Astrocyte (in vitro differentiated cells and primary cell): ENCODE measurements around the gene KRTAP4-6. TPM values are rescaled to one million over a fixed set of nuclear protein-coding genes. Genes with fewer than 3 reads are reported as not detected.
"Not testable (repeated sequence)": the region's sequence is repeated elsewhere in the genome, so short reads cannot be mapped to it uniquely, and the experiment has no call there.

ENCODE experiments used
- DNase-seq: peaks from one replicate; pipeline ENCODE4 v3.0.0-alpha.2; 2010; ENCODE audit warnings: low read depth
- FAIRE-seq: peaks from 2 replicates; lab custom pipeline; 2011; peaks lifted over from hg19 to GRCh38; lab: Jason Lieb, UNC
- H2AFZ ChIP-seq: 2 replicates; pipeline ENCODE4 v1.6.0; 2012; ENCODE audit warnings: low read depth, low read length, inconsistent platforms
- H3K27ac ChIP-seq: 2 replicates; pipeline ENCODE4 v1.5.1; 2011; ENCODE audit warnings: low read depth, low read length, inconsistent platforms
- H3K27me3 ChIP-seq: 2 replicates; pipeline ENCODE4 v1.6.0; 2011; ENCODE audit warnings: low read length, inconsistent platforms; ENCODE audit not compliant: insufficient read depth
- H3K36me3 ChIP-seq: 2 replicates; pipeline ENCODE4 v1.5.1; 2011; ENCODE audit warnings: low read length, inconsistent platforms; ENCODE audit not compliant: insufficient read depth
- H3K4me1 ChIP-seq: 2 replicates; pipeline ENCODE4 v1.5.1; 2011; ENCODE audit warnings: low read length, inconsistent platforms; ENCODE audit not compliant: insufficient read depth
- H3K4me2 ChIP-seq: 2 replicates; pipeline ENCODE4 v1.6.0; 2012; ENCODE audit warnings: low read length, inconsistent platforms
- H3K4me3 ChIP-seq: 2 replicates; pipeline ENCODE4 v1.5.1; 2011; ENCODE audit warnings: low read depth, mild to moderate bottlenecking, low read length, inconsistent platforms; ENCODE audit not compliant: insufficient read depth
- H3K79me2 ChIP-seq: 2 replicates; pipeline ENCODE4 v1.6.0; 2012; ENCODE audit warnings: mild to moderate bottlenecking, low read length, inconsistent platforms; ENCODE audit not compliant: insufficient read depth
- H3K9ac ChIP-seq: 2 replicates; pipeline ENCODE4 v1.6.0; 2012; ENCODE audit warnings: mild to moderate bottlenecking, low read length, inconsistent platforms
- H3K9me3 ChIP-seq: 2 replicates; pipeline ENCODE4 v1.5.1; 2012; ENCODE audit warnings: low read depth, mild to moderate bottlenecking, low read length, inconsistent platforms; ENCODE audit not compliant: insufficient read depth
- H4K20me1 ChIP-seq: 2 replicates; pipeline ENCODE4 v1.6.0; 2012; ENCODE audit warnings: low read length, inconsistent platforms; ENCODE audit not compliant: insufficient read depth
- H3K27ac Mint-ChIP-seq: one replicate; pipeline ENCODE4 v1.8.0; 2021; ENCODE audit warnings: mild to moderate bottlenecking, mixed read lengths; ENCODE audit not compliant: unreplicated experiment
- H3K27me3 Mint-ChIP-seq: one replicate; pipeline ENCODE4 v1.8.0; 2021; ENCODE audit warnings: low read depth, mixed read lengths; ENCODE audit not compliant: unreplicated experiment
- H3K36me3 Mint-ChIP-seq: one replicate; pipeline ENCODE4 v1.8.0; 2021; ENCODE audit warnings: low read depth, mixed read lengths; ENCODE audit not compliant: unreplicated experiment
- H3K4me1 Mint-ChIP-seq: one replicate; pipeline ENCODE4 v1.8.0; 2021; ENCODE audit warnings: low read depth, mixed read lengths; ENCODE audit not compliant: unreplicated experiment
- H3K4me3 Mint-ChIP-seq: one replicate; pipeline ENCODE4 v1.8.0; 2021; ENCODE audit warnings: mild to moderate bottlenecking, moderate library complexity, mixed read lengths; ENCODE audit not compliant: unreplicated experiment
- H3K9me3 Mint-ChIP-seq: one replicate; pipeline ENCODE4 v1.8.0; 2021; ENCODE audit warnings: mild to moderate bottlenecking, mixed read lengths; ENCODE audit not compliant: unreplicated experiment
- EZH2 ChIP-seq: IDR thresholded peaks from 2 replicates; pipeline ENCODE4 v1.6.1; 2012; ENCODE audit warnings: mild to moderate bottlenecking, low read length, inconsistent platforms; ENCODE audit not compliant: insufficient read depth
- total RNA-seq: library from RNA; stranded (reverse); gene quantifications from 2 replicates; pipeline ENCODE4 v1.2.1, GENCODE V29; 2021
- TF ChIP-seq, protein P1 (sequence below): IDR thresholded peaks from 2 replicates; pipeline ENCODE4 v1.5.1; 2011; ENCODE audit warnings: low read depth, mild to moderate bottlenecking, inconsistent platforms, low read length, moderate library complexity; ENCODE audit not compliant: insufficient read depth

KRTAP4-6 gene
- total RNA-seq, 1 donor from 2014 or later = not detected

DNA sequence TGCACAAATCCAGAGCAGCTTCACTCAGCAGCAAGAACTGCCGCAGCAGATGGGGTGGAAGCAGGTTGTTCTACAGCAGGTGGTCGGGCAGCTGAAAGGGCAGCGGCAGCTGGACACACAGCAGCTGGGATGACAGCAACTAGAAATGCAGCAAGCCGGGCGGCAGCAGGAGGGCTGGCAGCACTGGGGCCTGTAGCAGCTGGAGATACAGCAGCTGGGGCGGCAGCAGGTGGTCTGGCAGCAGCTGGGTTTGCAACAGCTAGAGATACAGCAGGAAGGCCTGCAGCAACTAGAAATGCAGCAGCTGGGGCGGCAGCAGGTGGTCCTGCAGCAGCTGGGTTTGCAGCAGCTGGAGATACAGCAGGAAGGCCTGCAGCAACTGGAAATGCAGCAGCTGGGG is 27.2 kb upstream of the KRTAP4-6 start:
- peaks cover 2% of the 10 kb centered on the region for H3K9me3 Mint-ChIP-seq
- no peaks in the 10 kb centered on the region for H4K20me1 ChIP-seq
- no peaks in the 10 kb centered on the region for H3K9me3 ChIP-seq
- no peaks in the 10 kb centered on the region for H3K27me3 ChIP-seq
- H3K36me3 ChIP-seq = no peaks in the 10 kb centered on the region
- FAIRE-seq (no peak), DNase-seq (no peak)
- no peak overlapping the region for H3K9ac ChIP-seq
- H3K4me3 Mint-ChIP-seq = no peak overlapping the region
- H3K27me3 Mint-ChIP-seq = peaks cover 7% of the 10 kb centered on the region
- no peaks in the 10 kb centered on the region for H3K4me1 Mint-ChIP-seq
- no peak overlapping the region for H3K27ac ChIP-seq
- H3K4me3 ChIP-seq = no peak overlapping the region
- H3K79me2 ChIP-seq = no peaks in the 10 kb centered on the region
- peaks cover 2% of the 10 kb centered on the region for H3K36me3 Mint-ChIP-seq
- TF ChIP-seq EZH2 = no peak
- TF ChIP-seq, protein P1, sequence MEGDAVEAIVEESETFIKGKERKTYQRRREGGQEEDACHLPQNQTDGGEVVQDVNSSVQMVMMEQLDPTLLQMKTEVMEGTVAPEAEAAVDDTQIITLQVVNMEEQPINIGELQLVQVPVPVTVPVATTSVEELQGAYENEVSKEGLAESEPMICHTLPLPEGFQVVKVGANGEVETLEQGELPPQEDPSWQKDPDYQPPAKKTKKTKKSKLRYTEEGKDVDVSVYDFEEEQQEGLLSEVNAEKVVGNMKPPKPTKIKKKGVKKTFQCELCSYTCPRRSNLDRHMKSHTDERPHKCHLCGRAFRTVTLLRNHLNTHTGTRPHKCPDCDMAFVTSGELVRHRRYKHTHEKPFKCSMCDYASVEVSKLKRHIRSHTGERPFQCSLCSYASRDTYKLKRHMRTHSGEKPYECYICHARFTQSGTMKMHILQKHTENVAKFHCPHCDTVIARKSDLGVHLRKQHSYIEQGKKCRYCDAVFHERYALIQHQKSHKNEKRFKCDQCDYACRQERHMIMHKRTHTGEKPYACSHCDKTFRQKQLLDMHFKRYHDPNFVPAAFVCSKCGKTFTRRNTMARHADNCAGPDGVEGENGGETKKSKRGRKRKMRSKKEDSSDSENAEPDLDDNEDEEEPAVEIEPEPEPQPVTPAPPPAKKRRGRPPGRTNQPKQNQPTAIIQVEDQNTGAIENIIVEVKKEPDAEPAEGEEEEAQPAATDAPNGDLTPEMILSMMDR = no peak
- H2AFZ ChIP-seq = no peak overlapping the region
- H3K27ac Mint-ChIP-seq = no peak overlapping the region
- no peaks in the 10 kb centered on the region for H3K4me1 ChIP-seq
- H3K4me2 ChIP-seq = no peak overlapping the region

DNA sequence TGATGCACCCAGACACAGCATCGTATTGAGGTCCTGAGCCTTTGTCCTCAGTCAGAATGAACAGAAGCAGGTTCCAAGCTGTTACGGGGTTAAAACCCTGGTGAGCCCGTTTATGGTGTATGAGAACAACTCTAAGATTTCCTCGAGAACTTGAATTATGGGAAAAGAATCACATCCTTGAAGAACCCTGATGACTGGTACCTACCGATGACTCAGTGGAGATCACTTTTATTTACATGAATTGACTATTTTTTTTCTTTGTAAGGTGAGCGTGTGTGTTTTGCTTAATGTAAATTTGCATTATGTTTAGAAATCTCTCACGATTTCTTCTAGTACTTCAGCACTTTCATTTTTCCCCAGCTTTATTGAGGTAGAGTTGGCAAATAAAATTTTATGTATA is 23.5 kb upstream of the KRTAP4-6 start:
- peaks cover 9% of the 10 kb centered on the region for H3K27me3 Mint-ChIP-seq
- TF ChIP-seq, protein P1 = no peak
- TF ChIP-seq EZH2 = no peak
- Histone ChIP-seq H3K9ac (no peak overlapping the region), H3K4me1 (no peaks in the 10 kb centered on the region), H3K4me3 (no peak overlapping the region), H3K27ac (no peak overlapping the region), H3K9me3 (no peaks in the 10 kb centered on the region), H4K20me1 (no peaks in the 10 kb centered on the region), H3K36me3 (no peaks in the 10 kb centered on the region), H3K4me2 (no peak overlapping the region), H3K79me2 (no peaks in the 10 kb centered on the region), H2AFZ (no peak overlapping the region), H3K27me3 (no peaks in the 10 kb centered on the region)
- no peak for DNase-seq
- H3K4me1 Mint-ChIP-seq = no peaks in the 10 kb centered on the region
- no peak overlapping the region for H3K27ac Mint-ChIP-seq
- no peak overlapping the region for H3K4me3 Mint-ChIP-seq
- no peak for FAIRE-seq
- H3K9me3 Mint-ChIP-seq = peaks cover 2% of the 10 kb centered on the region
- H3K36me3 Mint-ChIP-seq = peaks cover 2% of the 10 kb centered on the region

DNA sequence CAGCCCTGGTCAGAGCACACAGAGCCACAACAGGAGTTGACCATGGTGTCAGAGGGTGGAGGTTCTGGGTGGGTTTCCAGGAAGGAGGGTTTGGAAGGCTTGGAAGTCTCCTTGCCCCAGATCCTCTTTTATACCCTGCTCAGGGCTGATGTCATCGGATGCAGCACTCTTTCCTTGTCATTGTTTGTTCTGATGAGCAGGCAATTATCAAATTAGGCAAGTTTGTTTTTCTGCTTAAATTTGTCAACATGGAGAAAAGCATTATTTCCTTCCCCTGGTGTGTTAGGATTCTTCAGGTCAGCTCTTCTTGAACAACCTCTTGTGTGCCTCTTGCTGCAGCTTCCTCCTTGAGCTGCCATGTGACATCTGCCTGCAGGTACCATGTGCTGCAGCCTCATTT is 20.3 kb upstream of the KRTAP4-6 start, which contains the start of gene KRTAP4-4:
Gene KRTAP4-4, minus strand, starts transcription at position 101 of the 400 bp plus-strand sequence. Its CDS starts 57 bp downstream, at position 44.
- no peak for FAIRE-seq
- Histone ChIP-seq H3K4me1 (no peaks in the 10 kb centered on the region), H3K4me3 (no peak within 1 kb of the TSS), H3K36me3 (no peaks in the 10 kb centered on the region), H3K79me2 (no peaks in the 10 kb centered on the region), H3K27me3 (no peaks in the 10 kb centered on the region), H3K27ac (no peak within 1 kb of the TSS), H4K20me1 (no peaks in the 10 kb centered on the region), H3K9me3 (no peaks in the 10 kb centered on the region), H3K4me2 (no peak within 1 kb of the TSS), H3K9ac (no peak within 1 kb of the TSS), H2AFZ (no peak within 1 kb of the TSS)
- peaks cover 6% of the 10 kb centered on the region for H3K27me3 Mint-ChIP-seq
- TF ChIP-seq, protein P1 = no peak
- no peak for TF ChIP-seq EZH2
- no peaks in the 10 kb centered on the region for H3K4me1 Mint-ChIP-seq
- no peaks in the 10 kb centered on the region for H3K36me3 Mint-ChIP-seq
- DNase-seq = no peak
- no peak within 1 kb of the TSS for H3K27ac Mint-ChIP-seq
- peaks cover 2% of the 10 kb centered on the region for H3K9me3 Mint-ChIP-seq
- H3K4me3 Mint-ChIP-seq = no peak within 1 kb of the TSS

DNA sequence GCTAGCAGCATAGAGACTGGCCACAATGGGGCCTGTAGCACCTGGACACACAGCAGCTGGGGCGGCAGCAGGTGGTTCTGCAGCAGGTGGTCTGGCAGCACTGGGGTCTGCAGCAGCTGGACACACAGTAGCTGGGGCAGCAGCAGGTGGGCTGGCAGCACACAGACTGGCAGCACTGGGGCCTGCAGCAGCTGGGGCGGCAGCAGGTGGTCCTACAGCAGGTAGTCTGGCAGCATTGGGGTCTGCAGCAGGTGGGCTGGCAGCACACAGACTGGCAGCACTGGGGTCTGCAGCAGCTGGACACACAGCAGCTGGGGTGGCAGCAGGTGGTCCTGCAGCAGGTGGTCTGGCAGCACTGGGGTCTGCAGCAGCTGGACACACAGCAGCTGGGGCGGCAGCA is 19.8 kb upstream of the KRTAP4-6 start:
- not testable (repeated sequence) for H3K36me3 ChIP-seq, H4K20me1 ChIP-seq, FAIRE-seq, H3K4me1 Mint-ChIP-seq, H3K27ac Mint-ChIP-seq, H3K27ac ChIP-seq, H3K79me2 ChIP-seq, H3K27me3 Mint-ChIP-seq, H3K9me3 ChIP-seq, DNase-seq, H3K27me3 ChIP-seq, H3K4me2 ChIP-seq, H3K36me3 Mint-ChIP-seq, H3K4me1 ChIP-seq, H3K4me3 Mint-ChIP-seq, H3K9me3 Mint-ChIP-seq, H2AFZ ChIP-seq, H3K4me3 ChIP-seq, H3K9ac ChIP-seq
